Activated naive CD8-positive, alpha-beta T cell treated with anti-CD3 and anti-CD28 coated beads, Interleukin-2, amount 10 ng/mL, durations not matched to agents 7 days and 5 days (primary cell): ENCODE measurements around the gene AMDHD2. TPM values are rescaled to one million over a fixed set of nuclear protein-coding genes. Genes with fewer than 3 reads are reported as not detected.

ENCODE experiments used
- ATAC-seq: fragments of 150-1000 bp; cut with Tn5 transposase; one replicate; pipeline ENCODE4 v1.10.0; 2021; ENCODE audit warnings: low read depth, moderate library complexity
- POLR2A ChIA-PET: fragments of 350-600 bp; sonication (Branson Sonifier 250); formaldehyde crosslinking; loops from one replicate; lab custom pipeline; 2021; ENCODE audit warnings: antibody characterized with exemption; lab: Charles Lee
- DNase-seq: peaks from one replicate; pipeline ENCODE4 v3.0.0; 2021
- H3K27ac Mint-ChIP-seq: one replicate; pipeline ENCODE4 v1.8.0; 2022; ENCODE audit warnings: mild to moderate bottlenecking, mixed read lengths
- H3K27me3 Mint-ChIP-seq: one replicate; pipeline ENCODE4 v1.8.0; 2022; ENCODE audit warnings: mild to moderate bottlenecking, moderate library complexity, mixed read lengths
- H3K36me3 Mint-ChIP-seq: one replicate; pipeline ENCODE4 v1.8.0; 2021; ENCODE audit warnings: mild to moderate bottlenecking, mixed read lengths
- H3K4me1 Mint-ChIP-seq: one replicate; pipeline ENCODE4 v1.8.0; 2021; ENCODE audit warnings: mixed read lengths
- H3K4me3 Mint-ChIP-seq: one replicate; pipeline ENCODE4 v1.8.0; 2022; ENCODE audit warnings: mild to moderate bottlenecking, moderate library complexity, mixed read lengths
- H3K9me3 Mint-ChIP-seq: one replicate; pipeline ENCODE4 v1.8.0; 2021; ENCODE audit warnings: mixed read lengths
- total RNA-seq, 2 experiments: library from RNA; stranded (reverse); gene quantifications; one replicate each; pipeline ENCODE4 v1.2.3, GENCODE V29; 2021

Gene AMDHD2
- total RNA-seq, 2 experiments from 2014 or later = 74.0 to 75.4 TPM

- Mint-ChIP-seq H3K27ac (no peak overlapping the region), H3K4me3 (no peak overlapping the region), H3K27me3 (peaks cover 8% of the 10 kb centered on the region), H3K4me1 (peaks cover 24% of the 10 kb centered on the region), H3K9me3 (no peaks in the 10 kb centered on the region), H3K36me3 (peaks cover under 1% of the 10 kb centered on the region)
- ATAC-seq (no peak), DNase-seq (no peak)
- POLR2A ChIA-PET = interaction anchor here (1.4 kb wide), 1 partner anchor 9 kb away, joined by 3 read pairs; the partner anchor contains the start of gene AMDHD2
Measured at GRCh38 chr16:2511128-2511800, 8.9 kb upstream of the AMDHD2 start.

GRCh38 chr16:2511996-2512734, 8.0 kb upstream of the AMDHD2 start:
- POLR2A ChIA-PET = interaction anchor here (1.4 kb wide), 1 partner anchor 8 kb away, joined by 3 read pairs; the partner anchor contains the start of gene AMDHD2
- ATAC-seq (no peak), DNase-seq (no peak)
- Mint-ChIP-seq H3K9me3 (no peaks in the 10 kb centered on the region), H3K4me1 (peaks cover 31% of the 10 kb centered on the region), H3K27me3 (peaks cover 8% of the 10 kb centered on the region), H3K36me3 (peaks cover 8% of the 10 kb centered on the region), H3K27ac (peak overlapping the region; percentile 90), H3K4me3 (peak overlapping the region; percentile 80)

GRCh38 chr16:2512735-2513404, 7.3 kb upstream of the AMDHD2 start:
- H3K9me3 Mint-ChIP-seq = no peaks in the 10 kb centered on the region
- peak; percentile 3 for ATAC-seq
- H3K4me1 Mint-ChIP-seq = peaks cover 32% of the 10 kb centered on the region
- H3K27ac Mint-ChIP-seq = peak overlapping the region; percentile 90
- peaks cover 8% of the 10 kb centered on the region for H3K27me3 Mint-ChIP-seq
- peak overlapping the region; percentile 80 for H3K4me3 Mint-ChIP-seq
- DNase-seq = peak; percentile 59
- POLR2A ChIA-PET = interaction anchor here (0.7 to 4.0 kb wide), 6 partner anchors 16 to 358 kb away, joined by 3 to 43 read pairs (median 4); partner anchors contain the start of genes CEMP1 and TRAF7
- peaks cover 8% of the 10 kb centered on the region for H3K36me3 Mint-ChIP-seq

- POLR2A ChIA-PET = interaction anchor here (0.6 to 4.0 kb wide), 10 partner anchors 16 to 358 kb away, joined by 3 to 43 read pairs (median 4); partner anchors contain the start of genes CEMP1, ECI1, PDPK1 and TRAF7
- ATAC-seq = peak; percentile 85
- peak; percentile 97 for DNase-seq
- H3K36me3 Mint-ChIP-seq = peaks cover 8% of the 10 kb centered on the region
- H3K4me1 Mint-ChIP-seq = peaks cover 32% of the 10 kb centered on the region
- no peaks in the 10 kb centered on the region for H3K9me3 Mint-ChIP-seq
- peaks cover 8% of the 10 kb centered on the region for H3K27me3 Mint-ChIP-seq
- peak within 1 kb of the TSS; percentile 94 for H3K4me3 Mint-ChIP-seq
- peak within 1 kb of the TSS; percentile 95 for H3K27ac Mint-ChIP-seq
Measured at GRCh38 chr16:2513405-2514332, 6.5 kb upstream of the AMDHD2 start, which contains the start of gene ATP6V0C. Gene ATP6V0C (plus strand): TSS chr16:2513952. CDS start chr16:2514104, 152 bp downstream.

- ATAC-seq (peak; percentile 6), DNase-seq (peak; percentile 63)
- peaks cover 8% of the 10 kb centered on the region for H3K36me3 Mint-ChIP-seq
Measured at GRCh38 chr16:2514333-2515179, 5.6 kb upstream of the AMDHD2 start.

GRCh38 chr16:2515180-2515851, 4.9 kb upstream of the AMDHD2 start:
- Mint-ChIP-seq H3K27me3 (peaks cover 8% of the 10 kb centered on the region), H3K4me1 (peaks cover 40% of the 10 kb centered on the region), H3K27ac (peak overlapping the region; percentile 93), H3K9me3 (no peaks in the 10 kb centered on the region), H3K4me3 (peak overlapping the region; percentile 94), H3K36me3 (peaks cover 10% of the 10 kb centered on the region)
- no peak for ATAC-seq
- no peak for DNase-seq
- POLR2A ChIA-PET = interaction anchor here (0.7 to 4.0 kb wide), 10 partner anchors 11 to 360 kb away, joined by 3 to 43 read pairs (median 4); partner anchors contain the start of genes CEMP1, ECI1, PDPK1 and TBC1D24

More at GRCh38 chr16:2514333-2515179, 5.6 kb upstream of the AMDHD2 start:
- Mint-ChIP-seq H3K4me1 (peaks cover 35% of the 10 kb centered on the region), H3K9me3 (no peaks in the 10 kb centered on the region), H3K27ac (peak overlapping the region; percentile 93), H3K4me3 (peak overlapping the region; percentile 94), H3K27me3 (peaks cover 8% of the 10 kb centered on the region)
- POLR2A ChIA-PET = interaction anchor here (0.6 to 4.0 kb wide), 10 partner anchors 12 to 360 kb away, joined by 3 to 43 read pairs (median 4); partner anchors contain the start of genes CEMP1, ECI1, PDPK1 and TEDC2

GRCh38 chr16:2516391-2517240, 3.6 kb upstream of the AMDHD2 start:
- peak overlapping the region; percentile 94 for H3K4me3 Mint-ChIP-seq
- POLR2A ChIA-PET = interaction anchor here (1.2 to 4.0 kb wide), 2 partner anchors 15 kb away, joined by 3 to 43 read pairs; partner anchors contain the start of gene CEMP1
- H3K9me3 Mint-ChIP-seq = no peaks in the 10 kb centered on the region
- H3K4me1 Mint-ChIP-seq = peaks cover 43% of the 10 kb centered on the region
- peak overlapping the region; percentile 93 for H3K27ac Mint-ChIP-seq
- H3K27me3 Mint-ChIP-seq = peaks cover 8% of the 10 kb centered on the region
- ATAC-seq (no peak), DNase-seq (no peak)
- peaks cover 10% of the 10 kb centered on the region for H3K36me3 Mint-ChIP-seq

GRCh38 chr16:2517954-2518605, 2.1 kb upstream of the AMDHD2 start:
- POLR2A ChIA-PET = interaction anchor here (3.3 kb wide), 1 partner anchor 14 kb away, joined by 69 read pairs; the partner anchor contains the start of gene CEMP1
- DNase-seq (no peak), ATAC-seq (no peak)
- H3K36me3 Mint-ChIP-seq = peaks cover 10% of the 10 kb centered on the region
- H3K4me3 Mint-ChIP-seq = no peak overlapping the region
- peaks cover 39% of the 10 kb centered on the region for H3K4me1 Mint-ChIP-seq
- no peaks in the 10 kb centered on the region for H3K9me3 Mint-ChIP-seq
- peak overlapping the region; percentile 93 for H3K27ac Mint-ChIP-seq
- no peaks in the 10 kb centered on the region for H3K27me3 Mint-ChIP-seq

GRCh38 chr16:2518823-2519710, 1.1 kb upstream of the AMDHD2 start:
- H3K9me3 Mint-ChIP-seq = no peaks in the 10 kb centered on the region
- POLR2A ChIA-PET = interaction anchor here (0.6 to 3.3 kb wide), 6 partner anchors 13 to 179 kb away, joined by 3 to 69 read pairs (median 6); partner anchors contain the start of genes ABCA3, CCNF, CEMP1 and PDPK1

More at GRCh38 chr16:2518823-2519710, 1.1 kb upstream of the AMDHD2 start:
- Mint-ChIP-seq H3K4me1 (peaks cover 37% of the 10 kb centered on the region), H3K4me3 (peak overlapping the region; percentile 82), H3K36me3 (peaks cover 12% of the 10 kb centered on the region), H3K27me3 (no peaks in the 10 kb centered on the region), H3K27ac (peak overlapping the region; percentile 93)
- ATAC-seq (no peak), DNase-seq (no peak)
